A549 treated with ZK216348 at 1 μM for 4 hours (cell line): Measurements from ENCODE around the gene BRIX1. TPM values are rescaled to one million over a fixed set of nuclear protein-coding genes. Genes with fewer than 3 reads are reported as not detected.

Experiments used
- total RNA-seq: library from RNA; stranded (reverse); fragments of 200-300 nt; extraction: Qiagen RNA extraction; gene quantifications from 5 replicates; pipeline ENCODE4 v1.2.3, GENCODE V29; 2022; ENCODE audit warnings: low read depth

Gene BRIX1
- total RNA-seq: 48.2 to 58.7 TPM (median 50.4 TPM) in 5 replicates

GRCh38 chr5:34915139-34915855 is at the start of gene BRIX1, which contains the start of gene RAD1:
BRIX1 (plus strand) TSS chr5:34915711; CDS start chr5:34915739, 28 bp downstream.
RAD1 (minus strand) TSS chr5:34915504; CDS start chr5:34914892, 612 bp downstream.

GRCh38 chr5:34929134-34929719 is 13.7 kb downstream of the BRIX1 start, which contains the start of gene DNAJC21:
DNAJC21 (plus strand) TSS chr5:34929559; CDS start chr5:34929820, 261 bp downstream.

Other genes starting within 250 kb of the BRIX1 start
- 0.48 to 1.1 TPM in 2 of 5 replicates, not detected in the others for gene TTC23L, start 76.5 kb upstream of the BRIX1 start, total RNA-seq
- gene RAD1, start 207 bp upstream of the BRIX1 start, total RNA-seq: 23.9 to 35.6 TPM (median 34.5 TPM) in 5 replicates
- 27.3 to 37.7 TPM (median 27.8 TPM) in 5 replicates for gene DNAJC21, start 13.8 kb downstream of the BRIX1 start, total RNA-seq
- gene AGXT2, start 132.2 kb downstream of the BRIX1 start, total RNA-seq: not detected in 5 replicates